Stimulated activated naive CD4-positive, alpha-beta T cell treated with Interleukin-2 at 50 U/mL for 16 hours (primary cell): ENCODE results near the gene SLC17A8.
"Not testable (repeated sequence)": the region's sequence is repeated elsewhere in the genome, so short reads cannot be mapped to it uniquely, and the experiment has no call there.

Experiments
- DNase-seq: peaks from one replicate; lab custom pipeline; 2025; lab: John Stamatoyannopoulos, UW

Gene SLC17A8

DNA sequence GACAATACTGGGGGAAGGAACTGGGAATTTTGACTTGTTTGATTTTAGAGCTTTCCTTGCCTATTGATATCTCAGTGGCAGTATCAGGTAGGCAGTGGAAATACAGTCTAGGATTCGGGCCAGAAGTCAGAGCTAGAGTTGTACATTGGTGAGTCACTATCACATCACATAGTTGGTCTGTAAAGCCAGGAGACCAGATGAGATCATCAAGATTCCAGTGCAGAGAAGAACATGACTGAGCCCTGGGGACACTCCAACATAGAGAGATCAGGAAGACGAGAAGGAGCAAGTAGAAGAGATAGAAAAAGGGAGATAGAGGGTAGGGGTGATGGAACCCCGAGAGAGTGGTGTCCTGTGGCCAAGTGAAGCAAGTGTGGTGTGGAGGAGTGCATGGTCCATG is 70.2 kb downstream of the SLC17A8 start:
- no peak for DNase-seq

DNA sequence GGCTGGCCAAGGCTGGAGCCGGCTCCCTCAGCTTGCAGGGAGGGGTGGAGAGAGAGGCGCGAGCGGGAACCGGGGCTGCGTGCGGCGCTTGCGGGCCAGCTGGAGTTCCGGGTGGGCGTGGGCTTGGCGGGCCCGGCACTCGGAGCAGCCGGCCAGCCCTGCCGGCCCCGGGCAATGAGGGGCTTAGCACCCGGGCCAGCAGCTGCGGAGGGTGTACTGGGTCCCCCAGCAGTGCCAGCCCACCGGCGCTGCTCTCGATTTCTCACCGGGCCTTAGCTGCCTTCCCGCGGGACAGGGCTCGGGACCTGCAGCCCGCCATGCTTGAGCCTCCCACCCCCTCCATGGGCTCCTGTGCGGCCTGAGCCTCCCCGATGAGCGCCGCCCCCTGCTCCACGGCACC is 73.4 kb downstream of the SLC17A8 start:
- DNase-seq, result not testable (repeated sequence)

DNA sequence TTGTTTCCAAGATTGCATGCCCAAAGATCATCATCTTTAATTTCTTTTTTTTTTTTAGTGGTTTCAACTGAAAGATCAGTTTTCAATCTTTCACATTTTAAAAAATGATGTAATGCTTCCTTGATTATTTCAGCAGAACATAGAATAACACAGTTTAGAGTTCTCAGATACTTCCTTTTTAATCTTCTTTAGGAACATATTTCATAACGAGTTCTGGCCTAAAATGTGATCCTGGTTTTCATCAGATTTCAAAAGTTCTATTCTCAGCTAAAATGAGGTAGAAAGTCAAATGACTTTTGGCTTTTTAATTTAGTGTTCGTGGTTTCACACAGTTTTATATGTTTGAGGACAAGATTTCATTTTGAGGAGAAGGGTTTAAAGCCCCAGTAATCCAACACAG is 76.8 kb downstream of the SLC17A8 start:
- no peak for DNase-seq

DNA sequence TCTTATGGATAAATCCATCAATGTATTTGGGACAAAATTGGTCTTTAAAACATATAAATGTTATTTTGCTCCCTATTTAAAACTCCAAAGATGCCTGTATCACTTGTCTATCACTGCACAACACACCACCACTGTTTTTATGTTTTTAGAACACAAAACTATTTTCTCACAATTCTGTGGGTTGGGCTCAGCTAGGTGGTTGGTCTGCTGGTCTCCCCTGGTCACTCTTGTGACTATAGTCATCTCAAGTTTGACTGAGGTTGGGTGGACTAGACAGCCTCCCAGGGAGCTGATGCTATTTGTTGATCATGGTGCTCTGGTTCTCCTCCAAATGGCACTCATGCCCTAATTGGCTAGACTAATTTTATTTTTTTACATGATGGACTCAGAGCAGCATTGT is 77.3 kb downstream of the SLC17A8 start:
- DNase-seq, result no peak

DNA sequence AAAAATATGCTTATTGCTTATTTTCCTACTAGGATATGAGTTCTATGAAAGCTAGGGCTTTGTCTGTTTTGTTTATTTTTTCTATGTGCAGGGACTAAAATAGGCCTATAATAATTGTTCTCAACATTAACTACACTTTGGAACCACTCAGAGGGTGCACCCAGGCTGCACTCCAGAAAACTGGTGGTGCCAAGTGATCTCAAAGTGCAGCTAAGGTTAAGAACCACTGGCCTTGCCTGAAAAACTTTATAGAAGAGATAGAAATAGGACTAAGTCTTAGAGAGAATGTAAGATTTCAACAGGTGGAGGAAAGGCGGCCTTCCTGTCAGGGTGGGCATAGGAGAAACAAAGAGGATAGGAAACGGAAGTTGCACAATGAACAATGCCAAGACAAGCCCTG is 79.1 kb downstream of the SLC17A8 start:
- DNase-seq, result no peak

DNA sequence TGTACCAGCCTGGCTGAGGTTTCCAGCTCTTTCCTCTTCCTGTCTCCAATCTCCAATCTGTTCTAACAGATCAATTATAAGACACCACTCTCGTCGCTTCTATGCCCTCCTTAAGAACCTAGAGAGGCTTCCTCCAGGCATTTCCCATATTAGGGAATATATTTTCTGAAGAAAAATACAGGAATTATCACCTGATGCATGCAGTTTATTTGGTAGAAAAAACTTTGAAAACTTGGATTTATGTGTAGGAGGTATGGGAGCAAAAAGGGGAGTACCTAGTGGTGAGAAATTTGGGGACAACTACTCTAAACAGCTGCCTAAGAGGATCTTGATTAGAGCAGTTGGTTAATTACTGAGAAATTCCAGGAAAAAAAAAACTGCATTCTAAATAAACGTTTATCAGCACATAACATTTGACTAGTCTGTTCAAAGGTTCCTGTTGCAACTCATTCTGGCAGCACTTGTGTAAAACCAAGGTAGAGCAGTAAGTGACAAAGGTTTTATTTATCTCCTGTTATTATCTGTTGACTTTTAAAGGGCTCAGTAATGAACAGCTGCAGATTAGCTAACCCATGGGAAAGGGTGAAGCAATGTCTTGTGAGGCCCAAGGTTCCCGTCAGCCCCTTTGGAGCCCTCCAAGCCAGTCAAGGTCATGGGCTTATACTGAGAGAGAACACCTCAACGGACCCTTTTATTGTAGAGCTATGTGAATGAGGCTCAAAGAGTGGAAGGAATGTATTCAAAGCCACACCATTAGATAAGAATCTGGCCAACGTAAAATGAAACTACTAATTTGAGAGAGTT is 80.4 kb downstream of the SLC17A8 start:
- DNase-seq, result no peak

DNA sequence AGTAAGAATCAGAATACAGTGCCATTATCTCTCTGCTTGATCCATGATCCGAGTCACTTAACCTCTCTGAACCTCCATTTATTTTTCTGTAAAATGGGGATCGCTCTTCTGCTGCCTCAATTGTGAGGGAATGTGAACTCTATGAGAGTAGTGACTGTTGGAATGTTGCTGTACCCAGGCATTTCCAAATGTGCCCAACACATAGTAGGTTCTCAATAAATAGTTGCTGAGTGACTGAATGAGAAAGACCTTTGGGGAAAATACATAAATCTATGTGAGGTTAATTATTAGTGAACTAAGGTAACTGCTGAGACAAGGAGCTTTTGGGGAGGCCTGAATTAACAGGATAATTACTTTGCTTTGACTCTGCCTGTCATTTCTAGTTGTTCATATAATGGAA is 82.9 kb downstream of the SLC17A8 start:
- no peak for DNase-seq

DNA sequence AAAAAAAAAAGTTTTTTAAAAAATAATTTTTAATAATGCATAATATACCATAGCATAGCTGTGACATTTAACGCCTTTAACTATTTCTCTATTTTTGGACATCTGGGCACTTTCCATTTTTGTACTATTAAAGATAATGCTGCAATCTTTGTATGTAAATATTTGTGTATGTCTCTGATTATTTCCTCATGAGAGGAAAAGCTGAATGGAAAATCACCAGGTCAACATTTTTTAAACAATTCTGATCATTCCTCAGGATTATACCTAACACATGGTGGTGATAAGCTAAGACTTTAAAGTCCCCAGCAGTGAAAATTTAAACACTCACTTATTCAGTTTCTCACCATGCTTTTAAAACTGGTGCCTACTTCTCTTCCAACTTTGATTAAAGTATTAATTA is 85.5 kb downstream of the SLC17A8 start:
- DNase-seq, result no peak

DNA sequence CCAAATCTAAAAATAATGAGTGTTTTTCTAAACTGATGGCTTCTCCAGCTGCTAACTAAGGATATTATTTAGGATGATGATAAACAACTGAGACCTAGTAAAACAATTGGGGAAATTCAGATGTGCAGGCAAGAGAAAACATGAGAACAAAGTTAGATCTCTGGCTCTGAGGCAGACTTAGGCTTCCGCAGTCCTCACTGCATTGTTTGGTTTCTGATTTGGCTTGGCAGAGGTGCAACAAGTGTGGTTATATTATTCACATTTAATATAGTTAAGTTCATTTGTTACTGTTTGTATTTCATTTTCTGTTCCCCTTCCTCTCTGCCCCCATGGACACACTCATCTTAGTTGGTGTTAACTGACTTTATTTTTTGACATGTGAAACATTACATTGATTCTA is 86.6 kb downstream of the SLC17A8 start:
- DNase-seq, result no peak

DNA sequence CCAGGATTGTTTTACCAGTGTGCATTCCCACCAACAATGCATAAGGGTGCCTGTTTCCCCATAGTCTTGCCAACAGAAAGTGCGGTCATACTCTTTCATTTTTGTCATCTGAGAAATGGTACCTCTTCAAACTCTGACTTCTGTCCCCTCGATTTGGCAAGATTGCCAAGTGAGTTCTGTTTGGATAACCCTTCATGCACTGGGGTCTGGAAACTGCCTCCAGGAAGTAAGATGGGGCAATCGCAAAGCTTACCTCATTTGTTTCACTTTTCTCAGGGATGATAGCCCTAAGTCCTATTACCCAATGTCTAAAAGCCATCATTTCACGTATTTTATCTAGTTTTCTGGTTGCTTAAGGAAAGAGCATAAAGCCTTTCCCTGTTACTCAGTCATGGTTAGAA is 88.2 kb downstream of the SLC17A8 start:
- DNase-seq, result no peak

DNA sequence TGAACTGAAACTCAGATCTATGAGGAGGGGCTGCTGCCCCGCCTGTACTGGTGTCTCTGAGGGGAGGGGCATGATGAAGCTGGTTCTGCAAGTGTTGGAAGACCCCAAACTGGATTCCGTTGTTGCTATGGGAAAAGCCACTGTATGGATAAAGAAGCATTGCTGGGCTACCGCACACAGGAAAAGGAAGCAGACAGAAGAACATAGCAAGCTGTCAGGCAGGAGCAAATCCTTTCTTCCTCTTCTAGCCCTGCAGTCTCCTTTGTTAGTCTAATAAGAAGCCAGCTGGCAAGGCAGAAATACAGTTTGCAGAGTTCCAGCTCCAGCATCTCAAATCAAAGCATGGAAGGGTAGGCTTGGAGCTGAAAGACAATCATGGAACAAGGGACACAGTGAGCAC is 90.5 kb downstream of the SLC17A8 start:
- DNase-seq, result no peak

DNA sequence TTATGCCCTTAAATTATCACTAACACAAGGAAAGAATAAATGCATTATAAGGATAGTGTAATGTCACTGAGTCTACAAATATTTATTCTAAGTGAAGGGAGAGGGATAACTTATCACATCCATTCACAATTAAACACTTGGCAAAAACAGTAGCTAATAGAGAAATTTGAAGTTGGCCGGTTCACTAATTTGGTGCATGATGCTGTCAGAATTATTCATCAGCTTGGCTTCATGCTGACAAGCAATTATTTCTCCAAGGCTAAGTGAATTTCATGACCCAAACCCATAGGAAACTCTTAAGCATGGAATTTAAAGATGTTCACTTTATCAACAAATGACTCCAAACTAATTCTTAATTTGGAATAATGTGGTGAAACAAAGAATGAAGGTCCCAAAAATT is 91.8 kb downstream of the SLC17A8 start:
- DNase-seq, result no peak

DNA sequence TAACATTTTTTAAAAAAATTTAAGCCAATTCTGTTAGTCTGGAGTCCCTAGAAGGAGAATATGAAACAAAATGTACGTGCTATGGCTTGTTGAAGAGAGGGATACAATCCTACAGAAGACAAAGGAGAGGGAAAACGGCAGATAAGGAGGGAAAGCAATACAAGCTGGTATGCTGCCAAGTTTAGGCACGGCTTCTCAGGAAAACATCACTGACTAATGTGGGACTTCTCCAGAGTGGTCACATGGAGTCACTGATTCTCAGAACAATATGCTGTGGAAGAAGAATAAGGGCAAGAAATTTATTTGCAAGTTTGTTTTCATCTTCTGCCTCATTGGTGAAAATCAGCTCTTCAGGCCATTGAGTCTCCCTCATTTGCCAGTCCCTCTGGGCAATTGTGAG is 93.9 kb downstream of the SLC17A8 start:
- DNase-seq, result no peak

DNA sequence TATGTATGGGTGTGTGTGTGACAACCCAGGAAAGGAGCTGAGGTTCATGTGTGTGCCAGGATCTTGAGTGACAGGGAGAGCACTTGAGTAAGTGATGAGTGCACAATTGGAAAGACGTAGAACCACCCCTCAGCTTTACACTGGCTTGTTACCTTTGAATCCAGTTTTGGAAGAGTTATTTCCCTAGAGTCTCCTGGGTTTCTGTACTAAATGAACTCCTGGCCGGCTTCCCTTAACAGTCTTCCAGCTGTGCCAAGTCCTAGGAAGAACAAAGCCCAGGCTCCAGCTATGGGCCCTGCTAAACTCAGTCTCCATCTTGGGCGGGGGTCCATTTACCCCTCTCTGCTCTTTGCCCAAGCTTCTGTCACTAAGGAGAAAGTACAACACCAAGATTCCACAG is 97.1 kb downstream of the SLC17A8 start:
- DNase-seq, result no peak

DNA sequence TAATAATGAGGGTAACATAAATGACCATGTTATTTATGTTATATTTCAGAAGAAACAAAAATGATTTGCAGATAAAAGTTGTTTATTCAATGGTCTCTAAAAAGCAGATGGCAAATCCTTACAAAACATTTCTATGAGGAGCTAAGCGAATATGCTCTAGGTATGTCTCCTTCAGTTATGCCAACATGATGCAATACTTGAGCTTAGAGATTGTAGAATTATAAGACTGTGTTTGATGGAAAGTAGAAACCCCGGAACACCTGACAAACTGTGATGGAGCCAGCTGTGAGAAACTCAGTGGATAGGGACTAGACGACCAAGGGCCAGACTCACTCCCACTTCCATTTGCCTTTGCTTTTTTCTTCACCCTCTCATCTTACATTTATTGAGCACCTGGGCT is 99.0 kb downstream of the SLC17A8 start:
- no peak for DNase-seq

DNA sequence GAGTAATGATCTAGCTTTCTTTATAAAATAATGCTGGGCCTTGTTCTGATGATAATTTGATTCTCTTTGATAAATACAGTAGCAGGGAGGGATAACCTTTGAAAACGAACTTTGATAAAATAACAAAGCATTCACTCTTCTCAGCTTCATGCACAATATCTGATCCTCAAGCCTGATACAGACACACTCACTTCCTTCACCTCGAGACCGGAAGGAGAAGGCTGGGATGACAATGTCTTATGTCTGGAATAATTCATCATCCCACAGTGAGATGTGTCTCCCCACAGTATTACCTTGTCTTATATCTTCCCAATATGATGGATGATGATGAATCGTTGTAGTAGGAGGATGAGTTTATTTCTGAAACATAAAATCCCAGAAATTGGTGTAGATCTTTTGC is 101.3 kb downstream of the SLC17A8 start:
- DNase-seq, result no peak

DNA sequence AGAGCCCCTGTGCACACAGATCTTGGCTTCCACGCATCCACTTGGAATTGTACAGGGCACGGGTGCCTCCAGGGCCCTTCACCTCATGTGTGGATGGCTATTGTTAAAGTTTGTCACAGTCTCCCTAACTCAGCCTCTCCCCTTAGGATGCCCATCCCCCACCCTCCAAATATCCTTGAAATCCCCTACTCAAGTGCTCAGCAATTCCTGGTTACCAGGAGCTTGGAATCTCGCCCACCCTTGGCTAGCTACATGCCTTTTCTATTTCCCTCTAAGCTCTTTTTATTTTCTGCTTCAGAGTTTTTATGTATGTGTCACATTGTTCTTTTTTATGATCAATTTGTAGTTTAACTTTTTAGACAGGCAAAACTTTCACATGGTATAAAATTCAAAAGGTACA is 103.8 kb downstream of the SLC17A8 start:
- DNase-seq, result no peak

DNA sequence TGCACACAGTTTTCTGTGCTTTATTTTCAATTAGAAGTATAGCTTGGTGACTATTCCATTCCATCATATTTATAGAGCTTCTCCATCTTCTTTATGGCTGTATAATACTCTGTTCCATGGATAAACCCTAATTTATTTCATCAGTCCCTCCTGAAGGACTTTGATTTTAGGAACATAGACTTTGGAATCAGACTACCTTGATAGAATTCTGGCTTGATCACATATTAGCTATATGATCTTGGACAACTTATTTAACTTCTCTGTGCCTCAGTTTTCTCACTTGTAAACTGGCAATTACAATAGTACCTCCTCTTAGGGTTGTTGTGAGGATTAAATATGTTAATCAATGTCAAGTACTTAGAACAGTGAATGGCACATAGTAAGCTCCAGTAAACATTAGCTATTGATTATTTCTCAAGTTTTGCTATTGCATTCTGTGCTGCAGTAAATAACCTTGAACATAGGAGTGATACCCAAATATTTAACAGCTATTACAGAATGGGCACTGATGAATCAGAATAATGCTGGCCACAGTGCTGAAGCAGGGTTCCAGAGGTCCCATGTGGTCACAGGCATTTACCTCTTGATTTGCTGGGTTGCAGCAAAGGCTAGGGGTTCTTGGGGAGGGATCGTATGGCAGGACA is 104.6 kb downstream of the SLC17A8 start:
- DNase-seq, result no peak

DNA sequence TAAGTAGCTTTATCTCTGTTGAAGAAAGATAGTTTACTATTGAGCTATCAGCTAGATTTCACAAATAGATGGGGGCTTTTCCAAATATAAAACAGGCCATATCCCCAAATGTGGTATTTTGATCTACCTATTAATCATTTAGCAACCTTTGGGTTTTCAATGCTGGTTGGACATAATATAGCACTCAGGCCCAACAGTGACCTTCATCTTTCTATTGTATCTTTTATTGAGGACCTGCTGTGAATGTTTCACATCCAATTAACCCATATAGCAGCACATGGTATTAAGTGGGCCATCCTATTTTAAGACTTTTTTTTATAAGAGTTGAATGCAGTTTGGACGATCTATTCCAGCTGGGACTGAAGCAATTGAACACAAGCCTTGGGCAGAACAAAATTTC is 106.8 kb downstream of the SLC17A8 start:
- DNase-seq, result no peak

DNA sequence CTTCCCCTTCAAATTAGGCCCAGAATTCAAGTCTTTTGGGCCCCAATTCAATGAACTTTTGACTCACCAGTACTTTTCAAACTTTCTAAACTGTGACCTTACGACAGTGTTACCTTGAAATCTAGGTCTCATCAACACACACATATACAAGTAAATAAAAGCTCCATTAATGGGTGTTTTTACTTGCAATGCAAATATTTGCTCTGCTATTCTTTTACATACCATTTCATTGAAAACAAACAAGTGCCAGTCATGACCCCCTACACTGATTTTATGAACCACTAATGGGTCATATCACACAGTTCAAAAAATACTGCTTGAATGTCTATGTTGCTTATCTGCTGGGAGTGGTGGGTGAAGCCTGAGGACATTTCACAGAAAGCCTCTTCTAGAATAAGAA is 107.7 kb downstream of the SLC17A8 start:
- no peak for DNase-seq

DNA sequence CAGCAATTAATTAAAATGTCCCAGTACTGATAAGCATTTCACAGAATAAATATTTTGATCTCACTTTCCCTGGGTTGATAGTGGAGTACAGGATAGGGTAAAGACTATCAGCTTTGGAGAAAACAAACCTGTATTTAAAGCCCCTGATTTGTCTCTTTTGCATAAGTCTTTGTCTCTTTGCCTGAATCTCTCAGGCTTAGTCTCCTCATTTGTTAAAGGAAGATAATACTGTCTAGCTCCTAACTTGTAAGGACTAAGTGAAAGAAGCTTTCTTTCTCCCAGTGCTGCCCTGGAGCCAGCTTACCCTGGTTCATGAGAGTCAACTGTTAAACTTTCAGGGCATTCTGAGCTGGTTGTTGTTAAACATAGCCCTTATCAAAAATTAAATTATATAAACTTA is 111.3 kb downstream of the SLC17A8 start:
- no peak for DNase-seq
